Testis (tissue), 3 donors: ENCODE data around the gene EFCAB11. TPM values are rescaled to one million over a fixed set of nuclear protein-coding genes. Genes with fewer than 3 reads are reported as not detected.
A peak's percentile ranks its signal among the peaks of the same experiment; 100 is the strongest.

Experiments
- DNase-seq: peaks from one replicate; pipeline ENCODE4 v3.0.0-alpha.2; 2019
- H3K27ac ChIP-seq, 2 donors: fragments of 200-600 bp; sonication (generic); one replicate each; pipeline ENCODE4 v1.5.1; 2019
- H3K27me3 ChIP-seq: fragments of 200-600 bp; sonication (generic); one replicate; pipeline ENCODE4 v1.5.1; 2019
- H3K36me3 ChIP-seq: fragments of 200-600 bp; sonication (generic); one replicate; pipeline ENCODE4 v1.5.1; 2017; ENCODE audit warnings: low read depth; ENCODE audit errors: missing control alignments
- H3K4me1 ChIP-seq: fragments of 200-600 bp; sonication (generic); one replicate; pipeline ENCODE4 v1.5.1; 2019
- H3K4me3 ChIP-seq, 2 donors: fragments of 200-600 bp; sonication (generic); one replicate each; pipeline ENCODE4 v1.5.1; 2017 to 2019
- H3K9me3 ChIP-seq: fragments of 200-600 bp; sonication (generic); one replicate; pipeline ENCODE4 v1.5.1; 2017
- POLR2A ChIP-seq: fragments of 450-650 bp; IDR thresholded peaks from one replicate; pipeline ENCODE4 v1.6.1; 2017; ENCODE audit warnings: antibody characterized with exemption, mild to moderate bottlenecking, moderate library complexity
- WGBS, 2 donors: methylation state at CpG; one replicate each; pipeline ENCODE4 v1.1.5; 2018; 5-methylcytosine and 5-hydroxymethylcytosine counted together
- intact Hi-C: fragments of 100-400 bp; cut with DNase I; formaldehyde crosslinking; loops from one replicate; pipeline ENCODE4 v1.15.1; 2023; ENCODE audit warnings: low total_unique reads
- polyA plus RNA-seq: library from polyadenylated mRNA; stranded (reverse); fragments of 350-450 nt; fragmentation: Illumina TruSeq; extraction: RNeasy Lipid Tissue Mini Kit (QIAGEN cat#74804); gene quantifications from one replicate; pipeline ENCODE4 v1.2.3, GENCODE V29; 2014; ENCODE audit warnings: low read depth, low replicate concordance; ENCODE audit not compliant: insufficient read depth
- total RNA-seq, 2 donors: library from RNA; depleted of rRNA; stranded (reverse); fragments of >200 nt; gene quantifications; one replicate each; pipeline ENCODE4 v1.2.3, GENCODE V29; 2016
- TF ChIP-seq, protein P1 (sequence below), 3 experiments: fragments of 450-650 bp in 2 of 3; fragments of 200-600 bp in 1 of 3; sonication (generic) in 1 of 3; IDR thresholded peaks; one replicate each; pipeline ENCODE4 v1.5.1; 2016 to 2019; ENCODE audit warnings: antibody characterized with exemption in 3 of 3, mild to moderate bottlenecking in 2 of 3, moderate library complexity in 1 of 3

Gene EFCAB11
- total and polyA plus RNA-seq, 3 donors from 2014 or later: 30.5 to 78.3 (median 50.6) TPM

GRCh38 chr14:89955022-89955744, 653 bp upstream of the EFCAB11 start:
- Histone ChIP-seq H3K9me3 (no peaks in the 10 kb centered on the region), H3K36me3 (no peaks in the 10 kb centered on the region), H3K4me1 (peaks cover 7% of the 10 kb centered on the region), H3K27me3 (no peaks in the 10 kb centered on the region), H3K27ac (peak overlapping the region; percentile 74 to 86), H3K4me3 (peak overlapping the region; percentile 83 to 91)
- DNase-seq: peak; percentile 33
- intact Hi-C loops: no loop called here
- no peak for TF ChIP-seq POLR2A
- TF ChIP-seq, protein P1, sequence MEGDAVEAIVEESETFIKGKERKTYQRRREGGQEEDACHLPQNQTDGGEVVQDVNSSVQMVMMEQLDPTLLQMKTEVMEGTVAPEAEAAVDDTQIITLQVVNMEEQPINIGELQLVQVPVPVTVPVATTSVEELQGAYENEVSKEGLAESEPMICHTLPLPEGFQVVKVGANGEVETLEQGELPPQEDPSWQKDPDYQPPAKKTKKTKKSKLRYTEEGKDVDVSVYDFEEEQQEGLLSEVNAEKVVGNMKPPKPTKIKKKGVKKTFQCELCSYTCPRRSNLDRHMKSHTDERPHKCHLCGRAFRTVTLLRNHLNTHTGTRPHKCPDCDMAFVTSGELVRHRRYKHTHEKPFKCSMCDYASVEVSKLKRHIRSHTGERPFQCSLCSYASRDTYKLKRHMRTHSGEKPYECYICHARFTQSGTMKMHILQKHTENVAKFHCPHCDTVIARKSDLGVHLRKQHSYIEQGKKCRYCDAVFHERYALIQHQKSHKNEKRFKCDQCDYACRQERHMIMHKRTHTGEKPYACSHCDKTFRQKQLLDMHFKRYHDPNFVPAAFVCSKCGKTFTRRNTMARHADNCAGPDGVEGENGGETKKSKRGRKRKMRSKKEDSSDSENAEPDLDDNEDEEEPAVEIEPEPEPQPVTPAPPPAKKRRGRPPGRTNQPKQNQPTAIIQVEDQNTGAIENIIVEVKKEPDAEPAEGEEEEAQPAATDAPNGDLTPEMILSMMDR (IDR thresholded peaks at IDR 0.05): no peak
- WGBS, 2 donors: 0 to 1% methylated on average over 20 of the region's 20 CpGs

DNA sequence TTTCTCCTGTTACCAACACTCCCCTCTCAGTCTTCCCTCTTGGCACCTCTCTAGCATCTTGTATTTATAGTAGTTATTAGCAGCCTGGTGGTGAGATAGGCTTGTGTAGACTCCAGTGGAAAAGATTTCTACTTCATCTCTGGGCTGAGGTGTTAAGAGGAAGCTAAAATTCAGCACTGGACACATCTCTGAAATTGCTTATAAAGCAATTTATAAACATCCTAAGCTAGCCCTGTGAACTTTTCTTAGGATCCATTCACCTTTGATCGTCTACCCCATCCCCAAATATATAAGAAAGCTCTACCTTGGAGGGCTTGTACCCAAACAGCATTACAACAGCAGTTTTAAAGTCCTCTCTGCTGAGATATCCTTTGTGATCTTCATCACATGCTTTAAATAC, 928 bp downstream of the EFCAB11 start:
- no peak for TF ChIP-seq POLR2A
- TF ChIP-seq, protein P1 (IDR thresholded peaks at IDR 0.05): no peak
- no peak overlapping the region for H3K4me3 ChIP-seq
- H3K27ac ChIP-seq: no peak overlapping the region
- 38 to 50% methylated on average over 1 of the region's 1 CpG for WGBS, 2 donors
- H3K27me3 ChIP-seq: no peaks in the 10 kb centered on the region
- intact Hi-C loops: no loop called here
- H3K36me3 ChIP-seq: no peaks in the 10 kb centered on the region
- no peak for DNase-seq
- H3K4me1 ChIP-seq: peaks cover 7% of the 10 kb centered on the region
- H3K9me3 ChIP-seq: no peaks in the 10 kb centered on the region

DNA sequence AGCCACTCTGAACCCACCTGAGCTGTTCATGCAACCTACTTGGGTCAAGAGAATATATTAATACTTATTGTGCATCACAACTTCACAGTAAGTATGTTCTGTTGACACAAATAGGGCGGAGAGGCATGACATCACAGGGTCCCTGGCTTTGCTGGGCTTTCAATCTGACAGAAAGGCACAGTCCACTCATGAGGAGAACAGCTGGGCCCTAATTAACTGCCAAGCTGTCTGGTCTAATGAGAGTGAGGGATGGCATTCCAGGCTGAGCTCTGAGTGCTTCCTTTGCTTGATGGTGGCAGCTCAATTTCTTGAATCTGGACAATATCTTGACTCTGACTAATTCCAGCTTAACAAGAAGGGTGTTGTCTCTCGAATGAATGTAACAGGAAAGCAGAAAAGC, 2.0 kb downstream of the EFCAB11 start:
- 91 to 95% methylated on average over 2 of the region's 2 CpGs for WGBS, 2 donors
- Histone ChIP-seq H3K4me1 (peaks cover 7% of the 10 kb centered on the region), H3K9me3 (no peaks in the 10 kb centered on the region), H3K27ac (no peak overlapping the region), H3K36me3 (no peaks in the 10 kb centered on the region), H3K4me3 (no peak overlapping the region), H3K27me3 (no peaks in the 10 kb centered on the region)
- intact Hi-C loops: no loop called here
- no peak for DNase-seq
- TF ChIP-seq, protein P1 (IDR thresholded peaks at IDR 0.05): no peak
- TF ChIP-seq POLR2A: no peak

DNA sequence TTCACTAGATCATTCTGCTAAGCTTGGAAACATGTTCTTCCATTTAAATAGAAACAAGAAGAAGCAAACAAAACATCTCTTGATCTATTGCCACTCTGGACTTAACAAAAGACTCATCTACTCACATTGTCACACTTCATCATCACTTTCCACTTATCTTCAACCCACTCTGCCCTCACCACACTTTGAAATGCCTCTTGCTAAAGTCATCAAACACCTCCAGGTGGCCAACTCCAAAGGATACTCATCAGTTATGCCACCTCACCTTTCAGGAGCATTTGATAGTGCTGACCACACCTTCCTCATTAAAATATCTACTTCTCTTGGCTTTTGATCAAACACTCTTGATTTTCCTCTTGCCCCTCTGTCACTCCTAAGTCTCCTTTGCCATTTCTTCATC, 7.2 kb downstream of the EFCAB11 start:
- intact Hi-C loops: no loop called here
- Histone ChIP-seq H3K4me3 (no peak overlapping the region), H3K36me3 (no peaks in the 10 kb centered on the region), H3K4me1 (no peaks in the 10 kb centered on the region), H3K9me3 (no peaks in the 10 kb centered on the region), H3K27me3 (no peaks in the 10 kb centered on the region), H3K27ac (no peak overlapping the region)
- no peak for DNase-seq
- TF ChIP-seq, protein P1 (IDR thresholded peaks at IDR 0.05): no peak
- no peak for TF ChIP-seq POLR2A

- intact Hi-C loops: no loop called here
- TF ChIP-seq POLR2A: no peak
- TF ChIP-seq, protein P1 (IDR thresholded peaks at IDR 0.05): no peak
- Histone ChIP-seq H3K36me3 (no peaks in the 10 kb centered on the region), H3K9me3 (no peaks in the 10 kb centered on the region), H3K27me3 (no peaks in the 10 kb centered on the region), H3K4me1 (no peaks in the 10 kb centered on the region), H3K27ac (no peak overlapping the region), H3K4me3 (no peak overlapping the region)
- WGBS, 2 donors: 76 to 80% methylated on average over 2 of the region's 2 CpGs
- no peak for DNase-seq
Observed at GRCh38 chr14:89941830-89942377, 12.6 kb downstream of the EFCAB11 start.
